ENCODE data around the gene HDAC4. TPM values are rescaled to one million over a fixed set of nuclear protein-coding genes. Genes with fewer than 3 reads are reported as not detected.
A peak's percentile ranks its signal among the peaks of the same experiment; 100 is the strongest.

The HDAC4 gene
- total and polyA plus RNA-seq, 9 donors, result 10.1 to 17.6 (median 13.3) TPM

GRCh38 chr2:239376942-239377531, 23.8 kb downstream of the HDAC4 start:
- Histone ChIP-seq H3K27ac (ENCODE audit: low read length) (no peak overlapping the region), H3K36me3 (ENCODE audit: control insufficient read depth, insufficient read depth, low read length) (peaks cover 20% of the 10 kb centered on the region), H3K9me3 (replicated peaks; ENCODE audit: control insufficient read depth, low read depth, low read length) (no peaks in the 10 kb centered on the region), H3K27me3 (ENCODE audit: control insufficient read depth, insufficient read depth, low read length) (no peaks in the 10 kb centered on the region), H3K4me1 (ENCODE audit: control insufficient read depth, insufficient read depth, low read length) (peaks cover 16% of the 10 kb centered on the region), H3K4me3 (ENCODE audit: low read length) (no peak overlapping the region)
- DNase-seq, result no peak
- 85% methylated on average over 17 of the region's 21 CpGs for WGBS (ENCODE audit: insufficient coverage)

- Histone ChIP-seq H3K27ac (ENCODE audit: low read length) (no peak overlapping the region), H3K27me3 (ENCODE audit: control insufficient read depth, insufficient read depth, low read length) (no peaks in the 10 kb centered on the region), H3K36me3 (ENCODE audit: control insufficient read depth, insufficient read depth, low read length) (peaks cover 20% of the 10 kb centered on the region), H3K4me3 (ENCODE audit: low read length) (no peak overlapping the region), H3K9me3 (replicated peaks; ENCODE audit: control insufficient read depth, low read depth, low read length) (no peaks in the 10 kb centered on the region), H3K4me1 (ENCODE audit: control insufficient read depth, insufficient read depth, low read length) (peaks cover 17% of the 10 kb centered on the region)
- no peak for DNase-seq
- 86% methylated on average over 10 of the region's 13 CpGs for WGBS (ENCODE audit: insufficient coverage)
Observed at GRCh38 chr2:239376351-239376750, 24.5 kb downstream of the HDAC4 start.

- WGBS (ENCODE audit: insufficient coverage), result 88% methylated on average over 20 of the region's 31 CpGs
- H3K27ac ChIP-seq (ENCODE audit: low read length), result no peak overlapping the region
- peaks cover 21% of the 10 kb centered on the region for H3K36me3 ChIP-seq (ENCODE audit: control insufficient read depth, insufficient read depth, low read length)
- H3K9me3 ChIP-seq (replicated peaks; ENCODE audit: control insufficient read depth, low read depth, low read length), result no peaks in the 10 kb centered on the region
- no peaks in the 10 kb centered on the region for H3K27me3 ChIP-seq (ENCODE audit: control insufficient read depth, insufficient read depth, low read length)
- DNase-seq, result no peak
- peaks cover 21% of the 10 kb centered on the region for H3K4me1 ChIP-seq (ENCODE audit: control insufficient read depth, insufficient read depth, low read length)
- H3K4me3 ChIP-seq (ENCODE audit: low read length), result no peak overlapping the region
Observed at GRCh38 chr2:239375278-239376061, 25.4 kb downstream of the HDAC4 start.

- H3K27me3 ChIP-seq (ENCODE audit: control insufficient read depth, insufficient read depth, low read length), result no peaks in the 10 kb centered on the region
- WGBS (ENCODE audit: insufficient coverage), result 88% methylated on average over 13 of the region's 13 CpGs
- no peak for DNase-seq
- no peaks in the 10 kb centered on the region for H3K9me3 ChIP-seq (replicated peaks; ENCODE audit: control insufficient read depth, low read depth, low read length)
- H3K27ac ChIP-seq (ENCODE audit: low read length), result no peak overlapping the region
- no peak overlapping the region for H3K4me3 ChIP-seq (ENCODE audit: low read length)
- H3K4me1 ChIP-seq (ENCODE audit: control insufficient read depth, insufficient read depth, low read length), result peaks cover 25% of the 10 kb centered on the region
- H3K36me3 ChIP-seq (ENCODE audit: control insufficient read depth, insufficient read depth, low read length), result peaks cover 23% of the 10 kb centered on the region
Observed at GRCh38 chr2:239374896-239375277, 25.9 kb downstream of the HDAC4 start.

GRCh38 chr2:239372835-239373234, 28.0 kb downstream of the HDAC4 start:
- Histone ChIP-seq H3K36me3 (ENCODE audit: control insufficient read depth, insufficient read depth, low read length) (peaks cover 17% of the 10 kb centered on the region), H3K9me3 (replicated peaks; ENCODE audit: control insufficient read depth, low read depth, low read length) (no peaks in the 10 kb centered on the region), H3K27me3 (ENCODE audit: control insufficient read depth, insufficient read depth, low read length) (no peaks in the 10 kb centered on the region), H3K4me3 (ENCODE audit: low read length) (no peak overlapping the region), H3K4me1 (ENCODE audit: control insufficient read depth, insufficient read depth, low read length) (peaks cover 33% of the 10 kb centered on the region), H3K27ac (ENCODE audit: low read length) (no peak overlapping the region)
- DNase-seq, result no peak
- WGBS (ENCODE audit: insufficient coverage), result 80% methylated on average over 8 of the region's 13 CpGs

- Histone ChIP-seq H3K27ac (ENCODE audit: low read length) (no peak overlapping the region), H3K36me3 (ENCODE audit: control insufficient read depth, insufficient read depth, low read length) (peaks cover 13% of the 10 kb centered on the region), H3K27me3 (ENCODE audit: control insufficient read depth, insufficient read depth, low read length) (no peaks in the 10 kb centered on the region), H3K4me1 (ENCODE audit: control insufficient read depth, insufficient read depth, low read length) (peaks cover 33% of the 10 kb centered on the region), H3K4me3 (ENCODE audit: low read length) (no peak overlapping the region), H3K9me3 (replicated peaks; ENCODE audit: control insufficient read depth, low read depth, low read length) (no peaks in the 10 kb centered on the region)
- 90% methylated on average over 32 of the region's 34 CpGs for WGBS (ENCODE audit: insufficient coverage)
- no peak for DNase-seq
Observed at GRCh38 chr2:239371726-239372686, 28.8 kb downstream of the HDAC4 start.

GRCh38 chr2:239370876-239371725, 29.7 kb downstream of the HDAC4 start:
- Histone ChIP-seq H3K27me3 (ENCODE audit: control insufficient read depth, insufficient read depth, low read length) (no peaks in the 10 kb centered on the region), H3K27ac (ENCODE audit: low read length) (no peak overlapping the region), H3K4me3 (ENCODE audit: low read length) (no peak overlapping the region), H3K4me1 (ENCODE audit: control insufficient read depth, insufficient read depth, low read length) (peaks cover 33% of the 10 kb centered on the region), H3K36me3 (ENCODE audit: control insufficient read depth, insufficient read depth, low read length) (peaks cover 15% of the 10 kb centered on the region), H3K9me3 (replicated peaks; ENCODE audit: control insufficient read depth, low read depth, low read length) (no peaks in the 10 kb centered on the region)
- 94% methylated on average over 13 of the region's 13 CpGs for WGBS (ENCODE audit: insufficient coverage)
- DNase-seq, result no peak

- H3K4me3 ChIP-seq (ENCODE audit: low read length), result no peak overlapping the region
- no peaks in the 10 kb centered on the region for H3K9me3 ChIP-seq (replicated peaks; ENCODE audit: control insufficient read depth, low read depth, low read length)
- WGBS (ENCODE audit: insufficient coverage), result 92% methylated on average over 6 of the region's 9 CpGs
- H3K36me3 ChIP-seq (ENCODE audit: control insufficient read depth, insufficient read depth, low read length), result peaks cover 11% of the 10 kb centered on the region
- no peaks in the 10 kb centered on the region for H3K27me3 ChIP-seq (ENCODE audit: control insufficient read depth, insufficient read depth, low read length)
- H3K27ac ChIP-seq (ENCODE audit: low read length), result no peak overlapping the region
- peaks cover 34% of the 10 kb centered on the region for H3K4me1 ChIP-seq (ENCODE audit: control insufficient read depth, insufficient read depth, low read length)
- no peak for DNase-seq
Observed at GRCh38 chr2:239370403-239370802, 30.4 kb downstream of the HDAC4 start.

- no peaks in the 10 kb centered on the region for H3K9me3 ChIP-seq (replicated peaks; ENCODE audit: control insufficient read depth, low read depth, low read length)
- H3K27me3 ChIP-seq (ENCODE audit: control insufficient read depth, insufficient read depth, low read length), result no peaks in the 10 kb centered on the region
- peaks cover 7% of the 10 kb centered on the region for H3K36me3 ChIP-seq (ENCODE audit: control insufficient read depth, insufficient read depth, low read length)
- H3K4me1 ChIP-seq (ENCODE audit: control insufficient read depth, insufficient read depth, low read length), result peaks cover 36% of the 10 kb centered on the region
- WGBS (ENCODE audit: insufficient coverage), result 73% methylated on average over 18 of the region's 20 CpGs
- H3K4me3 ChIP-seq (ENCODE audit: low read length), result no peak overlapping the region
- no peak overlapping the region for H3K27ac ChIP-seq (ENCODE audit: low read length)
- DNase-seq, result peak; percentile 35
Observed at GRCh38 chr2:239369631-239370161, 31.1 kb downstream of the HDAC4 start.

Data from muscle of leg (tissue), 11 donors.